ENCODE data around the gene DIP2C.
"Not testable (repeated sequence)": the region's sequence is repeated elsewhere in the genome, so short reads cannot be mapped to it uniquely, and the experiment has no call there.

Gene DIP2C

GRCh38 chr10:697097-697875, 7.8 kb upstream of the DIP2C start:
- no peak for DNase-seq

- no peak for DNase-seq
Observed at GRCh38 chr10:695396-695795, 5.9 kb upstream of the DIP2C start.

DNA sequence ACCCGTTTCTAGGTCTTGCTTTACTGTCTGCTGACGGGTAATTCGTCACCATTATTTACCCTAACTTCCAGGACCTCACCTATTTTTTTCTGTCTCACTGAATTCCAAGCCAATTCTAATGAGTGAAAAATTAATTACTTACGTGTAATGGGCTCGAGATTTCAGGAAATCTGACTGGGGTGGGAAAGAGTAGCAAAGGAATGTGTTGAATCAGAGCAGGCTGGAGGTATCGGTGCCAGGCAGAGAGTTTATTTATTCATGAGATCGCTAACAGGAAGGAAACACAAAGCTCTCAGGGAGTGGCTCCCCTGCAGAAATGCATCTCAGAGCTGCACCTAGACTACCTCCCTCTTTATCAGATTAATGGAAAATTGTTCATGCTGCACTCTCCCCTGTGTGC, 4.0 kb upstream of the DIP2C start:
- no peak for DNase-seq

- DNase-seq, result no peak
Observed at GRCh38 chr10:692682-693351, 3.3 kb upstream of the DIP2C start.

- DNase-seq, result no peak
Observed at GRCh38 chr10:691216-691615, 1.7 kb upstream of the DIP2C start.

- no peak for DNase-seq
Observed at GRCh38 chr10:690372-691161, 1.1 kb upstream of the DIP2C start.

GRCh38 chr10:689121-689451, 382 bp downstream of the DIP2C start:
- DNase-seq, result no peak

DNA sequence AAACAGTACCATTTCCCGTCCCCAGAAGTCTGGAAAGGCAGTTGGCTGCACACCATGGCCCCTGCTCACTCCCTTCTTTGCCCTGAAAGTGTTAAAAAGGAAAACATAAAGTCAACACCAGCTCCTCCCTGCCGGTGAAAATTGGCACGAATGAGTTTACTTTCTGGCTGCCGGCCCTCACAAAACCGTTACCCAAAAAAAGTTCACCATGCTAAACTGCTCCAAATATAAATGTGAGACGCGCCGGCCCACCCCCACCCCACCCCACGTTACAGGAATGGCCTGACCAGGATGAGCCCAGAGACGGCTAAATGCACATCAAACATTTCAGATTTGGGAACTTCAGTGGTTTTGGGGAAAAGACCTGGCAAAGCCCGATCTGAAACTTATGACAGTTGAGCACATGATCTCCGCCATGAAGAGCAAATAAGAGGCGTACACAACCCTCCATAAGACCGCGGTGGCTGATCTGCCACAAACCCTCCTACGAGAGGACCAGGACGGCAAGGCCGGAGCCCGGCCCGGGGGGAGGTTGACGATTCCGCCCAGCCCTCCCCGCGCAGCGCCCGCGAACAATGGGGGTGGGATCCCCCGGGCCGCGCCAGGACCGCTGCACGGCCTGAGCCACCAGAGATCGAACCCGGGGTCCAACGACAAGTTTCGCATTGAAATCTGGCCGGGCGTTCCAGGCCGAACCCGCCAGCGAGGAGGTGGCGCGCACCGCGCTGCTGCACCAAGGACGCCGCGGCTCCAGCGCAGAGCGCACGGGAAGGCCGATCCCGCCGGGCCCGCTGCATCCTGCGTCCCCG, 952 bp downstream of the DIP2C start:
- DNase-seq, result no peak

DNA sequence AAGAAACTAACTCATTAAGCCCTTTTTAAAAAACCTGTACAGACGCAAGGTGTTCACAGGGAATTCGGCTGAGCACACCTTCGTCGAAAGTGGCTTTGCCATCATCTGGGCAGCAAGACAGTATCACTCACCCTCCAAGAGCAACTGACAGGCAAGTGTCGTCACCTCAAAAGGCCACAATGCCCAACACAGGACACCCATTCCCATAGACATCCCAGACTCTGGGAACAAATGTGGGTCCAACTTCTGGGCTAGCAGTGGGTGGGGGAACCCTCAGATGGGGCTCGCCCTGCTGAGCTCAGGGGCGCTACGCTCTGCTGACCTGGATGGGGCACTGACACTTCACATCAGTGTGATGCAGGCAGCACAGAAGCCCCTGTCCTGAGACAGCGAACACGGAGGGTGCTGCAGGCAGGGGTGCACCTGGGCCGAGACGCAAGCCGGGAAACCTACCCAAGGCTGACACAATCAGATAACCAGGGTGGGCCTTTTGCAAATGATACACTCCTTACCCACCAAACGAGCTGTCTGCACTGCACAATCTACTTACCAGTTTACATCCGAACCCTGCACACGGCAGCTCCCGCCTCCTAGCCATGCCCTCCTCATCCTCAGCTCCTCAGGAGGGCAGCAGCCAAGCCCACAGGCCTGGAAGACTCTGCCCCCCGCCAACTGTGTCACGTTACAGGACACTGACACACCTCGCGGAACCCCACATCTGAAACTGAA, 1.7 kb downstream of the DIP2C start:
- DNase-seq, result no peak

- DNase-seq, result no peak
Observed at GRCh38 chr10:686155-686931, 3.1 kb downstream of the DIP2C start.

- no peak for DNase-seq
Observed at GRCh38 chr10:685613-686012, 3.9 kb downstream of the DIP2C start.

GRCh38 chr10:683448-684071, 5.9 kb downstream of the DIP2C start:
- DNase-seq, result no peak

DNA sequence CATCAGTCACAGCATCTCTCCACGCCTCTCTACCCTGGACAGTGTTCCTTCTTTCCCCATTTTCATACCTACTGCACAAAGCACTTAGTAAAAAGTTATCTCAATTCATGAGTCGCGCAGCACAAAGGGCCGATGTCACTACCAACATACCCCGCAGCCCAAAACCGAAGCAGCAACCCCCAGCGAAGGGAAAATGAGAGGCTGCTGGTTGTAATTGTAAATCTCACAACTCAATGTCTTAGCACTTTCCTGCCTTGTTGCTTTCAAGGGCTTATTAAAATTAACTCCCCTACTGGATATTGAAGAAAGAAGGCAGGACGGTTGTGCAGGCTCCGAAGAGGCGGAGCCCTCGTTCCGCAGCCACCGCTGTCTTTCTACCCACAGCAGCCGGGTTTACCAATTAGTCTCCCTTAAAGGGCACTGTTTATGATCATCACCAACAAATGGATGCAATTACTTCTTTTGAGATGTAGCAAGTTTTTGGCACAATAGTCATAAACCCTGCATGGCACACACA, 6.5 kb downstream of the DIP2C start:
- no peak for DNase-seq

- DNase-seq, result no peak
Observed at GRCh38 chr10:681670-682318, 7.7 kb downstream of the DIP2C start.

- DNase-seq, result no peak
Observed at GRCh38 chr10:680745-681144, 8.7 kb downstream of the DIP2C start.

- DNase-seq, result no peak
Observed at GRCh38 chr10:680146-680545, 9.3 kb downstream of the DIP2C start.

- DNase-seq, result no peak
Observed at GRCh38 chr10:679556-679955, 9.9 kb downstream of the DIP2C start.

DNA sequence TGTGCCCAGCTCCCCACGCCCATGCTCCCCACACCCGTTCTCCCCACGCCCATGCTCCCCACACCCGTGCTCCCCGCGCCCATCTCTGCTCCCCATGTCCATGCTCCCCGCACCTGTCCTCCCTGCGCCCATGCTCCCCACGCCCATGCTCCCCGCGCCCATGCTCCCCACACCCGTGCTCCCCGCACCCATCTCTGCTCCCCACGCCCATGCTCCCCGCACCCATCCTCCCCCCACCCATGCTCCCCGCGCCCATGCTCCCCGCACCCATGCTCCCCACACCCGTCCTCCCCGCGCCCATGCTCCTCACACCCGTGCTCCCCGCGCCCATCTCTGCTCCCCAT, 10.8 kb downstream of the DIP2C start:
- not testable (repeated sequence) for DNase-seq

- DNase-seq, result no peak
Observed at GRCh38 chr10:677750-678661, 11.5 kb downstream of the DIP2C start.
